Stimulated activated CD8-positive, alpha-beta memory T cell treated with anti-CD3 and anti-CD28 coated beads, Interleukin-2, amount 100 ng/mL, for 1 hour (primary cell): ENCODE results near the gene KCNK7.
"Not testable (repeated sequence)": the region's sequence is repeated elsewhere in the genome, so short reads cannot be mapped to it uniquely, and the experiment has no call there.

ENCODE experiments used
- DNase-seq, 2 donors: peaks; one replicate each; pipeline ENCODE4 v3.0.0-alpha.2; 2020; ENCODE audit warnings: low read depth in 2 of 2

Gene KCNK7, protein sequence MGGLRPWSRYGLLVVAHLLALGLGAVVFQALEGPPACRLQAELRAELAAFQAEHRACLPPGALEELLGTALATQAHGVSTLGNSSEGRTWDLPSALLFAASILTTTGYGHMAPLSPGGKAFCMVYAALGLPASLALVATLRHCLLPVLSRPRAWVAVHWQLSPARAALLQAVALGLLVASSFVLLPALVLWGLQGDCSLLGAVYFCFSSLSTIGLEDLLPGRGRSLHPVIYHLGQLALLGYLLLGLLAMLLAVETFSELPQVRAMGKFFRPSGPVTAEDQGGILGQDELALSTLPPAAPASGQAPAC

DNA sequence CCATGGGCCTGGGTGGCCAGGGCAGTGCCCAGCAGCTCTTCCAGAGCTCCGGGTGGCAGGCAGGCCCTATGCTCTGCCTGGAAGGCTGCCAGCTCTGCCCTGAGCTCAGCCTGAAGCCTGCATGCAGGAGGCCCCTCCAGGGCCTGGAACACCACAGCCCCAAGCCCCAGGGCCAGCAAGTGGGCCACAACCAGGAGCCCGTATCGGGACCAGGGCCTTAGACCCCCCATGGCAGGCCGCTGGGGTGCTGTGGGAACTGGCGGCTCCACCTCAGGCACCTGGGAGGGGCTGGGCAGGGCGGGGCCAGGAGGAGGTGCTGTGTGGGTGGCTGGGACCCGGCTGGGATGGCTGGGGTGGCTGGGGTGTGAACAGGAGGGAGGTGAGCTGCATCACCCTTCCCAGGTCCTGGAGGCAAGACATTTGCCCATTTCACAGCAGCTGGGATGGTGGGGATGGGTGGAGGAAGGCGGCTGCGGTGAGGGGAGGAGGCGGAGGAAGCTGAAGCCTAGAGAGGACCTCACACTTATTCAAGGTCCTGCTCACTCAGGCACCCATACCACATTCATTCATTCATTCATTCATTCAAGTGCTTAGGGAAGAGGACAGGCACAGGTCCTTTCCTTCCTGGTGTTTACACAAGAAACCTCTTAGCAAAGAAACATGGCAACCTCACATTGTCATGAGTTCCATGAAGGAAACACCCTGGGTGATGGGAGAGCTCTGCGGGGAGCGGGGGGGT is at the start of gene KCNK7:
Gene KCNK7 (minus strand): TSS at position 258 of the 739 bp plus-strand sequence. CDS start 28 bp downstream, at position 230.
- DNase-seq, result no peak

DNA sequence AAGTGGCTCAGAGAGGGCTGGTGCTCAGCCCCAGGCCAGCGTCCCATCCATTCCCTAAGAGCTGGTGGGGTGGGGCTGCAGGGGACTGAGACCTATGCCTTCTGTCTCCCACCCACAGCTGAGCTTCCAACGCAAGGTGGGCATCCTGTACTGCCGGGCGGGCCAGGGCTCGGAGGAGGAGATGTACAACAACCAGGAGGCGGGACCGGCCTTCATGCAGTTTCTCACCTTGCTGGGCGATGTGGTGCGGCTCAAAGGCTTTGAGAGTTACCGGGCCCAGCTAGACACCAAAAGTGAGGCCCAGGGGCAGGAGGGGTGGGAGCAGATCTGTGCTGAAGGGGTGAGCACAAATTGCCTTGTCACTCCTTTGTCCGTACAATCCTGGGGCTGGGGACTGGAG is 49.2 kb upstream of the KCNK7 start:
- no peak for DNase-seq

DNA sequence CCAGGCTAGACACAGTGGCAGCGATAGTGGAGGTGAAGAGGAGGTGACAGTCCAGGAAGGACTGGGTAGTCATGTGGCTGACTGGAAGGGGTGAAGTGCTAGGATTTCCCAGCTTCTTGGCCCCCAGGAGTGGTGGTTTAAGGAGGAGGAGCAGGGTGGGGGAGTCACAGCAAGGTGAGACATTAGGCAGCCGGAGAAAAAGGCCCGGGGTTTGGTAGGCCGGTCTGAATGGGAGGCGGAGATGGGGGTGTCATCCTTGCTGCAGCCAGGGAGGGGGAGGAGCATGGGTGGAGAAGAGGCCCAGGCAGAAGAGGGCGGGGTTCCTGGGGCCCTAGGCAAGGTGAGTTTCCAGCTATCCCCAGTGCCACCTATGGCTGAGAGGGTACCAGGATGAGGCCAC is 48.4 kb upstream of the KCNK7 start:
- no peak for DNase-seq

DNA sequence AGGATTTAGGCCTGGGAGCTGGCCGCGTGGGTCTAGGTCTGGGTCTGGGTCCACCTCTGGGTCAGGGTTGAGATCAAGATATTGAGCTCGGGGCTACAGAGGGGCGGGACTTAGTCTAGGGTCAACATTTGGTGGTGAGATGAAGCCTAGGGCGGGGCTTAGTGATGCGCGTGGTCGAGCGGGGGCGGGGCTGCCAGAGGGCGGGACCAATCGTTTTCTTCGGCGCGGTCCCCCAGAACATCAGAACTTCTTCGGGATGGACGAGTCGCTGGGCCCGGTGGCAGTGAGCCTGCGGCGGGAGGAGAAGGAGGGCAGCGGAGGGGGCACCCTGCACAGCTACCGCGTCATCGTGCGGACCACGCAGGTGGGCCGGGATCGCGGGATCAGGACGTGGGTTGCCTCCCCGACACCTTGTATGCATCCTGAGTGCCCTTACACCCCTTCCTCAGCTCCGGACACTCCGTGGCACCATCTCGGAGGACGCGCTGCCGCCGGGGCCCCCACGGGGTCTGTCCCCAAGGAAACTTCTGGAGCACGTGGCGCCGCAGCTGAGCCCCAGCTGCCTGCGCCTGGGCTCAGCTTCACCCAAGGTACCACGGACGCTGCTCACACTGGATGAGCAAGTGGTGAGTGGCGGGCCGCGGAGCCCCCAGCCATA is 46.5 kb upstream of the KCNK7 start:
- no peak for DNase-seq

DNA sequence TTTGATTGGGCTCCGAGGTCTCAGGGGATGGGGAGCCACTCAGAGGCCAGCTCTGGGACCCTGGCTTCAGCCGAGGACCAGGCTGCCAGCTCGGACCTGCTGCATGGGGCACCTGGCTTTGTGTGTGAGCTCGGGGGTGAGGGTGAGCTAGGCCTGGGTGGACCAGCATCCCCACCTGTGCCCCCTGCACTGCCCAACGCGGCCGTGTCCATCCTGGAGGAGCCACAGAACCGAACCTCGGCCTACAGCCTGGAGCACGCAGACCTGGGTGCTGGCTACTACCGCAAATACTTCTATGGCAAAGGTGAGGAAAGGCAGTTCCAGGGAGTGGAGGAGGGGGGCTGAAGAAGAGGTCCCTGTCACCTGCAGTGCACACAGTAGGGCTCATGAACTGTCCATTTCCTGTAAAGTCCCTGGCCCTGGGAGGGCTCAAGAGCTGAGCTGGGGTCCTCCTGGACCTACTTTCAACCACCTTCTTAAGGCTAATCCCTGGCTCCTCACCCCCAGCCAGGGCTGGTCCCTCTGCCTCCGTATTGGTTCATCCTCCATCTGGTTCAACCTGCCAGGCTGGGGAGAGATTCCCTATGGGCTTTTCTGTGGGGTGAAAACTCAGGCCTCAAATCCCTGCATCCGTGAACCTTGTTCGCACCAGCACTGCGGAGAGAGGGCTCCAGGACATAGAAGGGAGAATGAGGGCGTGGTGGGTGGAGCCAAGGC is 45.9 kb upstream of the KCNK7 start:
- no peak for DNase-seq

DNA sequence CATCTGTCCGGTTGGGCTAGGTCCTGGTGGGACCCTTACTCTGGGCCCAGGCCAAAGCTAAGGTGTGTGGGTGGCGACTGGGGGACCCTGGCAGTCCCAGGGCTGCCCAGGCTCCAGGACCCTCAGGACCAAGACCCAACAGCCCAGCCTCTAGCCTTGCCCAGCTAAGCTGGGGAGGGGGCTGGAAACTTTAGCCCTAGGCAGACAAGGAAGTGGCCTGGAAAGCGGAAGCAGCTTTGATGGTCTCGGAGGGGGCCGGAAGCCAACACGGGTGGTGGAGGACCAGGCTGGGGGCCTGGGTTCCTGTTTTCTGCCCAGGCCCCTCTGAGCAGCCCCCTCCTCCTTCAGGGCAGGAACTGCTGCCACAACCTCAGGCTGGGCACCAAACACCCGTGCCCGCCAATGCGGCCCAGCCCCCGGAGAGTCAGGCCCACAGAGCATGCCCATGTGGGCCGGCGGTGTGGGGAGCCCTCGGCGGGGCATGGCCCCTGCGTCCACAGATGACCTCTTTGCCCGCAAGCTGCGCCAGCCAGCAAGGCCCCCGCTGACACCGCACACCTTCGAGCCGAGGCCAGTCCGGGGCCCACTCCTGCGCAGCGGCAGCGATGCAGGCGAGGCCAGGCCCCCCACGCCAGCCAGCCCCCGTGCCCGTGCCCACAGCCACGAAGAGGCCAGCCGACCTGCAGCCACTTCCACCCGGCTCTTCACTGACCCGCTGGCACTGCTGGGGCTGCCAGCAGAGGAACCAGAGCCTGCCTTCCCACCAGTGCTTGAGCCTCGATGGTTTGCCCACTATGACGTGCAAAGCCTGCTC is 45.1 kb upstream of the KCNK7 start:
- no peak for DNase-seq

DNA sequence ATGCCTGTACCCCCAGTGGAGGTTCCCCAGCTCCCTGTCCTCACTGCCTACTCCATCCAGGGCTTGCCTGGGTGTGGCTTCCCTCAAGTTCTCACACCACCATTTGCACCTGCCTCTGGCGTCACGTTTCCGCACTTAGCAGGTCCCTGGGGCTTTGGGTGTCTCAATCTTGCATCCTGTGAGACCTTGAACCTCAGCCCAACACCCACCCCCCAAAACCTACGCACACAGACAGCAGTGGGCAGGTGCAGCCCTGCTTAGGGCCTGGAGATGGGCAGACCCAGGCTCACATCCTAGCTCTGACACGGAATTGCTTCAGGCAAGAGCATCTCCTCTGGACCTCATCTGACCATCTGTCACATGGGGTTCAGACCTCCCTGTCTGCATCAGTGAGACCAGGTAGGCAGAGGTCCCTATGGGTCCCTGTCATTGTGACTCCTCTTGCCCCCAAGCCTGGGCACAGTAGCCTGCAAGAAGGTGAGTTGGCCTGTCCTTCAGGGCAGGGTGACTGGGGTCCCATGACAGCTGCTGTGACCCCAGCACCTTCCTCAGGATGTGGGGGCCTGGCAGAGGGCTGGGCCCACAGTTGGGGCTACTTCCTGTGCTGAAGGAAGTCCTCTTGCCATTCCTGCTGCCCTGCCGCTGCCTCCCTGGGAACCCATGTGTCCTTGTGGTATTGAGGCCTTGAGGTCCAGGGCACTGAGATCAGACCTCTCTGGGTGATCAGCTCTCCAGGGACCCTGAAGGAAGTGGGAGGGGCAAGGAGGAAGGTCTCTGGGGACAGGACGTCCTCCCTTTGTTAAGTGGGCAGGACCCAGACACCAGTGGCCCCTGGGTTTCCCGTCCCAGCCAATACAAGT is 44.3 kb upstream of the KCNK7 start:
- peak; percentile 47 to 49 for DNase-seq

DNA sequence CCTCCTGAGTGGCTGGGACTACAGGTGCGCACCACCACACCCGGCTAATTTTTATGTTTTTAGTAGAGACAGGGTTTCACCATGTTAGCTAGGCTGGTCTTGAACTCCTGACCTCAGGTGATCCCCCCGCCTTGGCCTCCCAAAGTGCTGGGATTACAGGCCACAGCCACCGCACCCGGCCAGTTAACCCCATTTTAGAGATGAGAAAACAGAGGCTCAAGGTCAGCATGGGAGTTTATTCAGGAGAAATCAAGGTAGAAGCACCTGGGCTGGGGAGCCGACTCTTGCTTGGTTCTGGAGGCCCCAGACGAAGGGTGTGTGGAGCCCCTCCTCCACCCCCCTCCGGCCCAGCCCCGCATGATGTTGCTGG is 43.6 kb upstream of the KCNK7 start:
- DNase-seq, result not testable (repeated sequence)

DNA sequence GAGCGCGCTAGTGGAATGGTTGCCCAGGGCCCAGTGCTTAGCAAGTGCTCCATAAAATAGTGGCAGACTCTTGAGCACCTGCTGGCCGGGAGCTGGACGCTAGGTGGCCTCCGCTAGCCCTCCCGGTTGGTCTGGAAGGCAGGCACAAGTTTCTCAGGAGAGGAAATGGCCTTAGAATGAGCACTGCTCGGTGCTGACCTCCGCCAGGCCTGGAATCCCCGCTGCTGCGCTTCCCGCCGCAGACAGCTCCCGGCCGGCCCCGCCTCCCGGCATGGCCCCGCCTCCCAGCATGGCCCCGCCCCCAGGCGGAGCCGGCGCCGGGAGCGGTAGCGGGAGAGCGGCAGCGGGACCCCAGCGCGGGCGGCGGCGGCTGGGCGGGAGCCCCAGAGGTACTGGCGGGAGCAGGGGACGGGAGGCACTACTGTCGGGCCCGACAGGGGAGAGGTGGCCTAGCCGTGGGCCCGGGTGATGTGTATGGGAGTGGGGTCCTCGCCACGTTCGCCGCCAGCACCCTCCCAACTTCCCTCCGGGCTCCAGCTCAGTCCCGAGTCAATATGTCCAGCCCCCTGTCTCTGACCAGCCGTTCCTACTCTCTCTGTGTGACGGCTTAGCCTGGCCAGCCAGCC is 42.3 kb upstream of the KCNK7 start, which contains the start of gene SIPA1:
Gene SIPA1 (plus strand): TSS at position 308 of the 626 bp plus-strand sequence. CDS start 2,821 bp downstream, outside the sequence.
- peak; percentile 37 to 57 for DNase-seq

DNA sequence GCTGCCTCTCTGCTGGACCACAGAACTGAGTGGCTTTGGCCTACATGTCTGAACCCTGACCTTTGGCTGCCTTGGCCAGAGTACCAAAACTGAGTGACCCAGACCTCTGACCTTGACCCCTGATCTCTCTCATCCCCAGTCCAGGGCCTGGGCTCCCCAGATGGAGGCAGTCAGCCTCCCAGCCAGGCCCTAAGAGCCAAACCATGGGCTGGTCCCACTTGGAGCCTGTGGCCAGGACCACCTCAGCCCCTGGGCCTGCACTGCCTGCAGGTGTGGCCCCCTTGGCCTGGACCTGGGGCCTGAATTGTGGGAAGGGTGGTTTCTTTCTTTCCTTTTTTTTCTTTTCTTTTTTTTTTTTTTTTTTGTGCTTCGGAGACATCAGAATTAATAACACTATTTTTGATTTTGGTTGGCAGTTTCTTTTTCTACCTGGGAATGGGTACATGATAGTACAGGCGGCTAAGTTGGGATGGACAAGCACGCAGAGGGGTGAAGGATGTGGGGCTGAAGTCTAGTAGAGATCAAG is 41.5 kb upstream of the KCNK7 start:
- no peak for DNase-seq

DNA sequence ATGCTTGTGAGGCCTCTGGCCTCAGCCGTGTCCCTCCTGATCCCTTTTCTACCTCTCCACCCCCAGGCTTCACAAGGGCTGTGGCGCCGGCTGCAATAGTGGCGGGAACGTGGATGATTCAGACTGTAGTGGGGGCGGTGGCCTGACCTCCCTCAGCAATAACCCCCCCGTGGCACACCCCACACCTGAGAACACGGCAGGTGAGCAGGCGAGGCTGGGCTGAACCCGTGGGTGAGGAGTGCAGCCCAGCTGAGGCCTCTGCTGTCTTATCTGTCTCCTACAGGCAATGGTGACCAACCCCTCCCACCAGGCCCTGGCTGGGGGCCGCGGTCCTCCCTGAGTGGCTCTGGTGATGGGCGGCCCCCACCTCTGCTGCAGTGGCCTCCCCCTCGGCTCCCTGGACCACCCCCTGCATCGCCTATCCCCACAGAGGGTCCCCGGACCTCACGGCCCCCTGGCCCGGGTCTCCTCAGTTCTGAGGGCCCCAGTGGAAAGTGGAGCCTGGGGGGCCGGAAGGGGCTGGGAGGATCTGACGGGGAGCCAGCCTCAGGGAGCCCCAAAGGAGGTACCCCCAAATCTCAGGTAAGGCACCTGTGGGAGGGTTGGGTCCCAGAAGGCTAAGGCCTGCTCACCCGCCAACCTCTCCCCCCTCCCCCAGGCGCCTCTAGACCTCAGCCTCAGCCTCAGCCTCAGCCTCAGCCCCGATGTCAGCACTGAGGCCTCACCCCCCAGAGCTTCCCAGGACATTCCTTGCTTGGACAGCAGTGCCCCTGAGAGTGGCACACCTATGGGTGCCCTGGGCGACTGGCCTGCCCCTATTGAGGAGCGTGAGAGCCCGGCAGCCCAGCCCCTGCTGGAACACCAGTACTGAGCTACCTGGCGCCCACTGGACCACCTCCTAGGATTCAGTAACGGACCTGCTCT is 40.8 kb upstream of the KCNK7 start:
- DNase-seq, result no peak

DNA sequence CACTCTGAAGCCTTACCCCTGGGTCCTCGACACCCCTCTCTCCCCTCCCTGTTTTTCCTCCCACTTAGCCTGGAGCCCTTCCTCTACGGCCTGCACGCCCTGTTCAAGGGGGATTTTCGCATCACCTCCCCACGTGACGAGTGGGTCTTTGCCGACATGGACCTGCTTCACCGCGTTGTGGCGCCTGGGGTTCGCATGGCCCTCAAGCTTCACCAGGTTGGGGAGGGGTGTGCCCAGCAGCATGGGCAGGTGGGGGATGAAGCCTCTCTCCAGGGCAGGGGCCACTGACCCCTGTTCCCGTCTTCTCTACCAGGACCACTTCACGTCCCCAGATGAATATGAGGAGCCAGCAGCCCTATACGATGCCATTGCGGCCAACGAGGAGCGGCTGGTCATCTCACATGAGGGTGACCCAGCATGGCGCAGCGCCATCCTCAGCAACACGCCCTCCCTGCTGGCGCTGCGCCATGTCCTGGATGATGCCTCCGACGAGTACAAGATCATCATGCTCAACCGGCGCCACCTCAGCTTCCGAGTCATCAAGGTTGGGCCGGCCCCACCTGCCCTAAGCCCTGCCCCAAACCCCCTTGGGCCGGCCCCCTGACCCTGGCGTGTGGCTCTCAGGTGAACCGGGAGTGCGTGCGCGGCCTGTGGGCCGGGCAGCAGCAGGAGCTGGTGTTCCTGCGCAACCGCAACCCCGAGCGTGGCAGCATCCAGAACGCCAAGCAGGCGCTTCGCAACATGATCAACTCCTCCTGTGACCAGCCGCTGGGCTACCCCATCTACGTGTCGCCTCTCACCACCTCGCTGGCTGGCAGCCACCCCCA is 39.5 kb upstream of the KCNK7 start:
- no peak for DNase-seq

DNA sequence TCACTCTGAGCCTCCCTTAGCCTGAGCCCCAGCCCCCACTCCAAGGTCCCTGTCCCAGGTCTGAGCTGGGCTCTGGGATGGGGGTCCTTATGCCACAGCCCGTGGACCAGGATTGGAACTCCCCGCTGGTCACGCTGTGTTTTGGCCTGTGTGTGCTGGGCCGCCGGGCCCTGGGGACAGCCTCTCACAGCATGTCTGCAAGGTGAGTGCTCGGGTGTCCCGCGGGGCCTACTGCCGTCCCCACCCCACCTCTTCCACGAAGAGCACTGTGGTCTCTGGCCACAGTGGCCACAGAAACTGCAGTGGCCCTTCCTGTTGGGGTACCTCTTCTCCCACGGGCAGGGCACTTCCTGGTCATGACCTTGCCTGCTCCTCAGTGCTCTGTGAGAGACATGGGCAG is 38.8 kb upstream of the KCNK7 start:
- no peak for DNase-seq

DNA sequence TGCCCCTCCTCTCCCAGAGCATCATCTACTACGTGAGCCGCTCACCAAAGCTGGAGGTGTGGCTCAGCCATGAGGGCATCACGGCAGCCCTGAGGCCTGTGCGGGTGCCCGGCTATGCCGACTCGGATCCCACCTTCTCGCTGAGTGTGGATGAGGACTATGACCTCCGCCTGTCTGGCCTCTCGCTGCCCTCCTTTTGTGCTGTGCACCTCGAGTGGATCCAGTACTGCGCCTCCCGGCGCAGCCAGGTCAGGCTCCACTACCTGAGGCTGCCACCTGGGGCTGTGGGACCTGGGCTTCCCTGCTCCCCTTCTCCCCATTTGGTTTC is 38.5 kb upstream of the KCNK7 start:
- no peak for DNase-seq

DNA sequence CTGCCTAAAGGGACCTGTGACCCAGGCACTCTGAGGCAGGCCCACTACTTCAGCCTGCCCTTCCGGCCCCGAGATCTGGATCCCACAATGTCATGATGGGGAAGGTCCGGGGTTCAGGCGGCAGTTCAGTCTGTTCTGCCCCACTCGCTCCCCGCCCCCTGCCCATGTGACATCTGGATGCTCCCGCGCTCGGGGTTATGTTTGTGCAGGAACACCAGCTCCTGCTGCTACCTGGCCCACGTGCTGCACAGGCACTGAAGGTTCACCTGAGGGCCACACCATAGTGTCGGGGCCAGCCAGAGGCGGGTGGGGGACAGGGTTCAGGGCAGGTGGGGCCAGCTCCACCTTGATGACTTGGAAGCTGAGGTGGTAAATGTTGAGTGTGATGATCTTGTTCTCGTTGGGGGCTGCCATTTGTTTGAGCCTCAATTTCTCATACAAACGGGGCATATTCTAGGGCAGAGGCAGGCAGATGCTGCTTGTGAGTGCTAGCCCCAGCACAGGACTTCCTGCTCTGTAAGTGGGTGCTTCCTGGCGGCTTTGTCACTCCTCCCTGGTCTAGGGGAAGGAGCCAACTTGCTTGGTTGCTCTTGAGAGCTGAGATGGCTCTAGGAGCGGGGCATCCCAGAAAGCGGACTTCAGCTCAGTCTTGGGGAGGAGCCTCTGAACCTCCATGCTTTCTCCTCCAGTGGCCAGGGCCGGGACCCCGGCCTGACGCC is 37.9 kb upstream of the KCNK7 start:
- no peak for DNase-seq

DNA sequence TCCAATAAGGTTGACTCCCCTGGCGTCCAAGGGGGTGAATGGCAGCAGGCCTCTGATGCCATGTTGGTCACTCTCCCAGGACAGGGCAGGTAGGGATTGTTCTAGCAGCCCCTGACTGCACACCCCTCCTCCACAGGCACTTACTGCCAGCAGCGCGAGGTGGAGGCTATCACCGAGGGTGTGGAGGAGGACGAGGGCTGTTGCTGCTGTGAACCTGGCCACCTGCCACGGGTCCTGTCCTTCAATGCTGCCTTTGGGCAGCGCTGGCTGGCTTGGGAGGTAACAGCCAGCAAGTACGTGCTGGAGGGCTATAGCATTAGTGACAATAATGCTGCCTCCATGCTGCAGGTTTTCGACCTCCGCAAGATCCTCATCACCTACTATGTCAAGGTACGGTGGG is 34.6 kb upstream of the KCNK7 start:
- DNase-seq, result no peak

DNA sequence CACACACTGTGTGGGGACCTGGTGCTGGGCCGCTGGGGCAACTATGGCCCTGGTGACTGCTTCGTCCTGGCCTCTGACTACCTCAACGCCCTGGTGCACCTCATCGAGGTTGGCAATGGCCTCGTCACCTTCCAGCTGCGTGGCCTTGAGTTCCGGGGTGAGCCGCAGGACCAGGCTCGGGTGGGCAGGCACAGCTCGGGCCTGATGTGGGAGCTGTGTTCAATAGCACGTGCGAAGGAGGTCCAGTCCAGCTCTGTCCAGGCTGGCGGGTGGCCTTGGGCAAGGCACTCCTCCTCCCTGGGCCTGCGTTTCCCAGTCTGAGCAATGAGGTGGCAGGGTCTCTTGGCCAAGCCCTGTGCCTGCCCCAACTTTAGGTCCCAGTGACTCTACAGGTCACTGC is 34.0 kb upstream of the KCNK7 start:
- DNase-seq, result no peak
